ENCODE measurements around the gene INHBE. TPM values are rescaled to one million over a fixed set of nuclear protein-coding genes. Genes with fewer than 3 reads are reported as not detected.
"Not testable (repeated sequence)": the region's sequence is repeated elsewhere in the genome, so short reads cannot be mapped to it uniquely, and the experiment has no call there.

Gene INHBE
- polyA plus RNA-seq, 3 donors: 0.53 to 0.77 (median 0.53) TPM

DNA sequence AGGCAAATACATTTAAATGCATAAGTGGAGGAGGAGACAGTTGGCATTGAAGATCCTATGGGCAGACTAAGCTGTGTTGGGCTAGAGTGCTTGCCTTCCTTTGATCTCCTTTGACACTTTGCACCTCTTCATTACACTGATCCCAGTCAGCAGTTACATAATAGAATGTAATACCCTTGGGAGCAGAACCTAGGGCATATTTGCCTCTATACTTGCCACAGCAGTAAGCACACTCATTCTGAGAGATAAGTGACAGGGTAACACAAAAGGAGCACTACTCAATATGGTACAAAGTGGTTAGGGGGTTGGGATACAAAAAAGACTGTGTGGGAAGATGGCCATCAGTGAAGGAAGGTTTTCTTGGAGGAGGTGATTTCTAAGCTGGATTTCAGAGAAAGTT is 41.7 kb downstream of the INHBE start:
- no peak for DNase-seq

DNA sequence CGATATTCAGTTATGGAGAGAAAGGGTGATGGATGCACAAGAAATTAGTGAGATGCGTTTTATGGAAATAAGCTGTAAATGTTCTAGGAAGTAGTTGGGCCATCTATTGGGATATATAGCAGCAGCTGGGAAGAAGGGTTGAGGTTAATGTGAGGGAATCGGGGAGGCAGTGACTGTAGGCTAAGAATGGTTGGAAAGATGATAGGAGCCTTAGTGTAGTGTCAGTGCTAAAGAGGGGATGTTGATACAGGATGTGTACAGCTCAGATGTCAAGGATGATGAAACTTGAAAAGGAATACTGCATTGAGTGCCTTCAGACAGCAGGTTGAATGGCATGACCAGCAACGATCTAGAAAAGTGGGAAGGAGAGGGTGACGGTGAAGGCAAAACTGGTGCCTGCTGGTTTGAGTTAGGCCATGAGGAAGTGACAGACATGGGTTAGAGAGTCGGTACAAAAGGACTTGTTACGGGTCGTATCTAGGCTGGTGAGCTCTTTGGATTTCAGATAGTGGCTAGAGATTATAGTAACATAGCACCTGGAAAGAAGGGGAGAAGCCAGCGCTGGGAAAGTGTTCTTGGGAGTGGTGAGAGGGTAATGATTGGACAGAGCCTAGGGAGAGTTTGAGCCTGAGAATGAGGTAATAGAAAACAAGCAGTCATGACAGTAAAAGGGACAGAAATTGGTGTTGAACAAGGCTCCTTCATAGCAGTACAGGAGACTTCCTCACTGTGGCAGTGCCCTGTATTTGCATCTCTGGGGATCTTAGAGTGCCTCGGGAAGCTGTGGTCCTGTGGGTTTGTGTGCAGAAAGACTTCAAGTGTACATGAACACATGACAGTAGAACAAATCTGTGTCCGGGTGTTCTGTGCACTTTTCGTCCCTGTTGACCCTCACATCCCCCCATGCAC is 42.4 kb downstream of the INHBE start:
- DNase-seq: no peak

DNA sequence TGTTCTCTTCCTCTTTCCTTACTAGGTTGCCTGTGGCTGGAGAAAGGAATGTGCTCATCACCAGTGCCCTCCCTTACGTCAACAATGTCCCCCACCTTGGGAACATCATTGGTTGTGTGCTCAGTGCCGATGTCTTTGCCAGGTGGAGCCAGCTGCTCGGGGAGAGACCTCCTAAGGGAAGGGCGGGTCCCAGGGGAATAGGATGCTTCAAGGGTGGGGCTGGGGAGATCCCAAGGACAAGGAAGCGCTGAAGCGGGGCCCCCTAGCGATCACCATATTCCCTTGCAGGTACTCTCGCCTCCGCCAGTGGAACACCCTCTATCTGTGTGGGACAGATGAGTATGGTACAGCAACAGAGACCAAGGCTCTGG is 43.0 kb downstream of the INHBE start:
- no peak for DNase-seq

DNA sequence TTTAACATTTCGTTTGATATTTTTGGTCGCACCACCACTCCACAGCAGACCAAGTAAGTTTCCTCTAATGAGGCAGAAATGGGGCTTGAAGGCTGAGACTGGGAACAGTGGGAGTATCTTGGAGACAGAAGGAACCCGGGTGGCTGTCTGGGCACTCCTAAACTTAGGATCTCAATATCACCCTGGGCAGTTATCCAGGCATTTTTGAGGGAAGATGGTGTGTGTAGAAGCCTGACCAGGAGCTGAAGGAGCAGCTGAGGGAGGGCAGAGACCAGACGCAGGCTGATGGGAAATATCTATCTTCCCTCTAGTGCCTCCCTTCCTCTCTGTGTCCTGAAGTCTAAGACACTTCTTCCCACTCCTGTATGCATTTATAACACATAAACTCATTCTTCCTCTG is 43.5 kb downstream of the INHBE start:
- no peak for DNase-seq

DNA sequence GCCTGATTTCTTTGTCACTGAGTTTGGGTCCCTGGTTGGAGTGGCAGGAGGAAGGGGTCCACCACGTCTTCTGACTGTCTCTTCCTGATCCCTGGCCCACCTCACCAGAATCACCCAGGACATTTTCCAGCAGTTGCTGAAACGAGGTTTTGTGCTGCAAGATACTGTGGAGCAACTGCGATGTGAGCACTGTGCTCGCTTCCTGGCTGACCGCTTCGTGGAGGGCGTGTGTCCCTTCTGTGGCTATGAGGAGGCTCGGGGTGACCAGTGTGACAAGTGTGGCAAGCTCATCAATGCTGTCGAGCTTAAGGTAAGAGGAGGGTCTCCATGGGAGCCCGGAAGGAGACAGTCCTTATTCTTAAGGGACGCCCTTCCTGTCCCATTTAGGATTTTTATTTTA is 45.1 kb downstream of the INHBE start:
- no peak for DNase-seq

DNA sequence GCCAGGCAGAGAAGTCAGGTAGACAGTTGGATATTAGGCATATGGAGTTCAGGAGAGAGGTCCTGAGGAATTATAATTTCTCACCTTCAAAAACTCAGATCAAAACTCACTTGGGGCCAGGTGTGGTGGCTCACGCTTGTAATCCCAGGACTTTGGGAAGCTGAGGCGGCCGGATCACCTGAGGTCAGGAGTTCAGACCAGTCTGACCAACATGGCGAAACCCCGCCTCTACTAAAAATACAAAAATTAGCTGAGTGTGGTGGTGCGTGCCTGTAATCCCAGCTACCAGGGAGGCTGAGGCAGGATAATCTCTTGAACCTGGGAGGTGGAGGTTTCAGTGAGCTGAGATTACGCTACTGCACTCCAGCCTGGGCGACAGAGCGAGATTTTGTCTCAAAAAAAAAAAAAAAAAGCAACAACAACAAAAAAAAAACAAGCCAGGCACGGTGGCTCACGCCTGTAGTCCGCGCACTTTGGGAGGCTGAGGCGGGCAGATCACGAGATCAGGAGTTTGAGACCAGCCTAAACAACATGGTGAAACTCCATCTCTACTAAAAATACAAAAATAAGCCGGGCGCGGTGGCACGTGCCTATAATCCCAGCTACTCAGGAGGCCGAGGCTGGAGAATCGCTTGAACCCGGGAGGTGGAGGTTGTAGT is 47.3 kb downstream of the INHBE start:
- DNase-seq: not testable (repeated sequence)

DNA sequence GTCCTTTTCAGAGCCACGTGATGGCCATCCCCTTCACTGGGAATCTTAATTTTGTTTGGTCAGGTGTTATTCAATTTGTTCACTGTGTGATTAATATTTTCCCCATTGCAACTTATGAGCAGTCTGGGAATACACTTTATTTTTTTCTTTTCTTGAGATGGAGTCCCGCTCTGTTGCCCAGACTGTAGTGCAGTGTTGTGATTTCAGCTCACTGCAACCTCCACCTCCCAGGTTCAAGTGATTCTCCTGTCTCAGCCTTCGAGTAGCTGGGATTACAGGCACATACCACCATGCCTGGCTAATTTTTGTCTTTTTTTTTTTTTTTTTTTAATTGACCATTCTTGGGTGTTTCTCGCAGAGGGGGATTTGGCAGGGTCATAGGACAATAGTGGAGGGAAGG is 51.4 kb downstream of the INHBE start:
- not testable (repeated sequence) for DNase-seq

Other genes with a start within 250 kb of the INHBE start
- gene NXPH4, start 238.5 kb upstream of the INHBE start, polyA plus RNA-seq (ENCODE audit: insufficient read length in 3 of 3): 1 to 10 TPM; 3.7 to 5.8 (median 3.9) TPM
- gene SHMT2, start 225.6 kb upstream of the INHBE start, polyA plus RNA-seq (ENCODE audit: insufficient read length in 3 of 3): 10 to 100 TPM; 82.5 to 90.7 (median 89.9) TPM
- gene STAC3, start 204.1 kb upstream of the INHBE start, polyA plus RNA-seq (ENCODE audit: insufficient read length in 3 of 3): 1 to 10 TPM; 4.3 to 9.6 (median 7.8) TPM
- gene R3HDM2, start 24.3 kb upstream of the INHBE start, polyA plus RNA-seq (ENCODE audit: insufficient read length in 3 of 3): 10 to 100 TPM; 58.3 to 97.0 (median 88.7) TPM
- gene INHBC, start 20.5 kb upstream of the INHBE start, polyA plus RNA-seq (ENCODE audit: insufficient read length in 3 of 3): under 1 TPM; 0.22 to 0.27 (median 0.26) TPM
- 10 to 100 TPM; 20.2 to 21.2 (median 20.5) TPM for gene GLI1, start 4.5 kb downstream of the INHBE start, polyA plus RNA-seq (ENCODE audit: insufficient read length in 3 of 3)
- 1 to 10 TPM; 2.8 to 3.4 (median 3.3) TPM for gene ARHGAP9, start 24.6 kb downstream of the INHBE start, polyA plus RNA-seq (ENCODE audit: insufficient read length in 3 of 3)
- 100 to 1,000 TPM; 121 to 137 (median 133) TPM for gene MARS1, start 32.8 kb downstream of the INHBE start, polyA plus RNA-seq (ENCODE audit: insufficient read length in 3 of 3)
- gene DDIT3, start 65.2 kb downstream of the INHBE start, polyA plus RNA-seq (ENCODE audit: insufficient read length in 3 of 3): 10 to 100 TPM; 27.5 to 31.3 (median 31.2) TPM
- gene MBD6, start 67.5 kb downstream of the INHBE start, polyA plus RNA-seq (ENCODE audit: insufficient read length in 3 of 3): 10 to 100 TPM; 61.1 to 96.4 (median 80.6) TPM
- 100 to 1,000 TPM; 162 to 175 (median 171) TPM for gene DCTN2, start 91.9 kb downstream of the INHBE start, polyA plus RNA-seq (ENCODE audit: insufficient read length in 3 of 3)
- gene KIF5A, start 94.7 kb downstream of the INHBE start, polyA plus RNA-seq (ENCODE audit: insufficient read length in 3 of 3): under 1 TPM; 0.41 to 0.68 (median 0.65) TPM
- gene PIP4K2C, start 135.9 kb downstream of the INHBE start, polyA plus RNA-seq (ENCODE audit: insufficient read length in 3 of 3): 10 to 100 TPM; 37.2 to 45.5 (median 37.9) TPM
- 10 to 100 TPM; 61.2 to 67.0 (median 63.0) TPM for gene DTX3, start 149.5 kb downstream of the INHBE start, polyA plus RNA-seq (ENCODE audit: insufficient read length in 3 of 3)
- 10 to 100 TPM; 24.9 to 33.9 (median 33.4) TPM for gene ARHGEF25, start 156.1 kb downstream of the INHBE start, polyA plus RNA-seq (ENCODE audit: insufficient read length in 3 of 3)
- gene B4GALNT1, start 177.9 kb downstream of the INHBE start, polyA plus RNA-seq (ENCODE audit: insufficient read length in 3 of 3): 1 to 10 TPM in 1 of 3 donors, under 1 TPM in 2; 0.87 to 1.1 (median 0.94) TPM
- gene OS9, start 238.8 kb downstream of the INHBE start, polyA plus RNA-seq (ENCODE audit: insufficient read length in 3 of 3): 100 to 1,000 TPM; 197 to 226 (median 220) TPM